ENCODE results near the gene TNFRSF25.

Gene TNFRSF25

DNA sequence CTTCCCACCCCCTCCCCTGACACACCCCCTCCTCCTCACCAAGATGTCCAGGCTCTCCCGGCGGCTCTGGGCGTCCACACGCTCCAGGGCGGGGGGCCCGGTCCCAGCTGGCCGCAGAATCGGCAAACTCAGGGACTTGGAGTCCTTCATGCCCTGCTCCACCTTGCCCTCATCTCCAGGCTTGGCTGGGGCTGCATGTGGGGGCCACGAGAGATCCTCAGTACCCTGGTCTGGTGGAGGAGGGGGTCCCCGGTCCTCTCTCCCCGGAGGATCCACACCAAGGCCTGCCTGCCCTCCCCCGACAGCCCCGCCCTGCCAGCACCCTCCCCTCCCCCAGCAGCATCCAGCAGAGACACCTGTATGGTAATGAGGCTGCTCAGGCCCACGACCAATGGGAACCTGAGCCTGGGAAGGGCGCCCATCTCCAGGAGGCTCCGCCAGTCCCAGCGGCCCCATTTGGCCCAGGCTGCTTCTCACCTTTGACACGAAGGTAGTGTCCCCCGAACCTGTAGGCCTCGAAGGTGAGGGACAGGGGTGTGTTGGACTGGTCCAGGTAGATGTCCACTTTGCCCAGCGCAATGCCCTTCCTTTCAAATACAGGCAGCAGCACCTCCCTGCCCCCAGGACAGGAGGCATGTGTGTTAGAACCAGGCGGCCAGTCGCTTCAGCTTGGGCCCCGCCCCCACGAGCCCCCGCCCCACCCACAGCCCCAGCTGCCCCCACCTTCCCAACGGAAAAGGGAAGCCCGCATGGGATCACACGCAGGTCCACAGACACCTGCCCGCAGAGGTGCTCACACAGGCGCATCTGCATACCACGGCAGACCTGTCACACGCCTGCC is 8.2 kb upstream of the TNFRSF25 start:
- in situ Hi-C loops (cut with HindIII; ENCODE audit: low sequenced_read_pairs), result no loop called here
- no peak for DNase-seq (ENCODE audit: low read depth, low spot score)

DNA sequence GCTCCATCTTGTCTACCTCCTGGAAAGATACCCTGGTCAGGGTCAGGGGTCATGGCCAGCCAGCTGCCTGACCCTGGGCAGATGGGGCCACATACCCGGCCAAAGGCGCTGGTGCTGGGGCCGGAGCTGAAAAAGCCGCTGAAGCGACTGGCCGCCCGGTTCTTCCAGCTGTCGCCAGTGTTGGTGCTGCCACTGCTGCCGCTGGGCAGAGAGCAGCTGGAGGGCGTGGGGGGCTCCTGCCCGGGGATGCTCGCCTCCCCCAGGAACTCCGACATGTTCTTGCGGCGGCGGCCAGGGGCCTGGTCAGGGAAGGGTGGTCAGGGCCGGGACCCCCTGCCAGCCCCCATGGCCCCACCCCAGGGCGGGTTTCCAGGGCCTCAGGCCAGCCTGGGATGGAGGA is 7.2 kb upstream of the TNFRSF25 start:
- DNase-seq (ENCODE audit: low read depth, low spot score), result no peak
- H3K4me3 ChIP-seq (ENCODE audit: low read depth, low read length), result no peak overlapping the region
- TF ChIP-seq, protein P1, sequence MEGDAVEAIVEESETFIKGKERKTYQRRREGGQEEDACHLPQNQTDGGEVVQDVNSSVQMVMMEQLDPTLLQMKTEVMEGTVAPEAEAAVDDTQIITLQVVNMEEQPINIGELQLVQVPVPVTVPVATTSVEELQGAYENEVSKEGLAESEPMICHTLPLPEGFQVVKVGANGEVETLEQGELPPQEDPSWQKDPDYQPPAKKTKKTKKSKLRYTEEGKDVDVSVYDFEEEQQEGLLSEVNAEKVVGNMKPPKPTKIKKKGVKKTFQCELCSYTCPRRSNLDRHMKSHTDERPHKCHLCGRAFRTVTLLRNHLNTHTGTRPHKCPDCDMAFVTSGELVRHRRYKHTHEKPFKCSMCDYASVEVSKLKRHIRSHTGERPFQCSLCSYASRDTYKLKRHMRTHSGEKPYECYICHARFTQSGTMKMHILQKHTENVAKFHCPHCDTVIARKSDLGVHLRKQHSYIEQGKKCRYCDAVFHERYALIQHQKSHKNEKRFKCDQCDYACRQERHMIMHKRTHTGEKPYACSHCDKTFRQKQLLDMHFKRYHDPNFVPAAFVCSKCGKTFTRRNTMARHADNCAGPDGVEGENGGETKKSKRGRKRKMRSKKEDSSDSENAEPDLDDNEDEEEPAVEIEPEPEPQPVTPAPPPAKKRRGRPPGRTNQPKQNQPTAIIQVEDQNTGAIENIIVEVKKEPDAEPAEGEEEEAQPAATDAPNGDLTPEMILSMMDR (IDR thresholded peaks at IDR 0.05; ENCODE audit: low read depth, low read length), result no peak
- in situ Hi-C loops (cut with HindIII; ENCODE audit: low sequenced_read_pairs), result no loop called here

More for the DNA sequence above, 8.2 kb upstream of the TNFRSF25 start:
- no peak overlapping the region for H3K4me3 ChIP-seq (ENCODE audit: low read depth, low read length)
- TF ChIP-seq, protein P1 (IDR thresholded peaks at IDR 0.05; ENCODE audit: low read depth, low read length), result no peak

DNA sequence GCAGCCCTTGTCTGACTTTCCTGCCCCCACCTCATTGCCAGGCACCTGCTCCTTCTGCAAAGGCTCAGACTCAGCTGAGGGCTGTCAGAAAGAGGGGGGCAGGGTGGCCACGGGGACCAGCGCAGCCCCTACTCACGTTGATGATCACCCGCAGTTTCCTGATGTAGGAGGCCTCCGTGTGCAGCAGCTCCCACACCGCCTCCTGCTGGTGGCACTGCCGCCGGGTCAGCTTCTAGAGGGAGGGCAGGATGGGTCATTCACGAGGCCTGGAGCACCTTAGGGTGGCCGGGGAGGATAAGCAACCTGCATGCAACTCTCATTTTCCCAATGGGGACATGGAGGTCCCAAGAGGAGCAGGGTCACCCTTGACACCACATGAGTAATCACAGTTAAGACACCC is 6.4 kb upstream of the TNFRSF25 start:
- in situ Hi-C loops (cut with HindIII; ENCODE audit: low sequenced_read_pairs), result no loop called here
- H3K4me3 ChIP-seq (ENCODE audit: low read depth, low read length), result no peak overlapping the region
- TF ChIP-seq, protein P1 (IDR thresholded peaks at IDR 0.05; ENCODE audit: low read depth, low read length), result peak; percentile 49
- no peak for DNase-seq (ENCODE audit: low read depth, low spot score)

DNA sequence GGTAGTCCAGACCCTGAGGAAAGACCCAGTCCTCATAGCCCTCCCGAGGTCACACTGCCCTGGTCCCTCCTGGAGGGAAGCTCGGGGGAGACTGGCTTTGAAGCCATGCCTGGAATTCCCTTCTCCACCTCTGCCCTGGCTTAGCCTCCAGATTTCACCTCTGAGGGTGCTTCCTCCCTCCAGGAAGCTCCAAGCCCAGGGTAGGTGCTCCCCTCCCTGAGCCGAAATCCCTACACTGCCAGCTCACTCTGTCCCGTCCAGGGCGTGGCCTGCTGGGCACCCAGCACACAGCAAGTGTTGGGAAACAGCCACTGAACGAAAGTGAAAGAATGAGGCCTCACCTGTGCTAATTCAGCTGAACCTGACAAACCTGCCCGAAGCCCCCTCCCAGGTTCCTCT is 6.0 kb upstream of the TNFRSF25 start:
- TF ChIP-seq, protein P1 (IDR thresholded peaks at IDR 0.05; ENCODE audit: low read depth, low read length), result no peak
- in situ Hi-C loops (cut with HindIII; ENCODE audit: low sequenced_read_pairs), result no loop called here
- H3K4me3 ChIP-seq (ENCODE audit: low read depth, low read length), result no peak overlapping the region
- DNase-seq (ENCODE audit: low read depth, low spot score), result no peak

DNA sequence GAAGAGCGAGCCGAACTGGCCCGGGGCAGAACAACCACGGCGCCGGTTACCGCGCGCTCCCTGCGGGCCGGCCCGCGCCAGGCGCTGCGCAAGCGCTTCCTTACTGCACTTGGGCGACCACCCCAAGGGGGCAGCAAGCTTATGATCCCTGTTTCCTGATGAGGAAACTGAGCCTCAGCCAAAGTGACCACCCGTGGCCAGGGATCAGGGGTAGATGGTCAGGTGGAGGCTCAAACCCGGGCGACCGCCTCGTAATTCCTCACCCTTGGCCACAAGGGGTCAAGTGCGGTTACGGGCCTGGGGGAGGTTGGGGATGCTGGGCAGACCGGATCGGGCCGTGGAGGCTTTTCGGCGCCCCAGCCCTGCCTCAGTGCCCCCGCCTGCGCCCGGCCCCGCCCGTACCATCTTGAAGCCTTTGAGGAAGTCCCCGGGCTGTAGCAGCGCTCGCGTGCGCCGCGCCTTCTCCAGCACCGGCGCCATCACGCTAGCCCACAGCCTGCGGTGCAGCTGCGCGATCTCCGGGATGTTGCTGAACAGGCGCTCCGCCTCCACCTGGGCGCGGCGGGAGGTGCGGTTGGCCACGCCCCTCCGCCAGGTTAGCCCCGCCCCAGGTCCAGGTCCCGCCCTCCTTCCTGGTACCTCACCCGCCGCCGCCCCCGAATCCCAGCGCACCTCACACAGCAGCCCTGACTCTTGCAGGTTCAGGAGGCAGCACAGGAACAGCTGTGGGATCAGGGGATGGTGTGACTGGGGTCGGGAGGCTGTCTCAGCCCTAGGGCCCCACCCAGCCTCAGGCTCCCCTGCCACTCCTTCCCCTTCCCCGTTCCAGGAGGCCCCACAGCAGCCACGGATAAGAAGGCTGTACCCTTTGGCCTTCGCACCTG is 5.4 kb upstream of the TNFRSF25 start:
- no peak overlapping the region for H3K4me3 ChIP-seq (ENCODE audit: low read depth, low read length)
- no peak for DNase-seq (ENCODE audit: low read depth, low spot score)
- TF ChIP-seq, protein P1 (IDR thresholded peaks at IDR 0.05; ENCODE audit: low read depth, low read length), result no peak
- in situ Hi-C loops (cut with HindIII; ENCODE audit: low sequenced_read_pairs), result no loop called here

DNA sequence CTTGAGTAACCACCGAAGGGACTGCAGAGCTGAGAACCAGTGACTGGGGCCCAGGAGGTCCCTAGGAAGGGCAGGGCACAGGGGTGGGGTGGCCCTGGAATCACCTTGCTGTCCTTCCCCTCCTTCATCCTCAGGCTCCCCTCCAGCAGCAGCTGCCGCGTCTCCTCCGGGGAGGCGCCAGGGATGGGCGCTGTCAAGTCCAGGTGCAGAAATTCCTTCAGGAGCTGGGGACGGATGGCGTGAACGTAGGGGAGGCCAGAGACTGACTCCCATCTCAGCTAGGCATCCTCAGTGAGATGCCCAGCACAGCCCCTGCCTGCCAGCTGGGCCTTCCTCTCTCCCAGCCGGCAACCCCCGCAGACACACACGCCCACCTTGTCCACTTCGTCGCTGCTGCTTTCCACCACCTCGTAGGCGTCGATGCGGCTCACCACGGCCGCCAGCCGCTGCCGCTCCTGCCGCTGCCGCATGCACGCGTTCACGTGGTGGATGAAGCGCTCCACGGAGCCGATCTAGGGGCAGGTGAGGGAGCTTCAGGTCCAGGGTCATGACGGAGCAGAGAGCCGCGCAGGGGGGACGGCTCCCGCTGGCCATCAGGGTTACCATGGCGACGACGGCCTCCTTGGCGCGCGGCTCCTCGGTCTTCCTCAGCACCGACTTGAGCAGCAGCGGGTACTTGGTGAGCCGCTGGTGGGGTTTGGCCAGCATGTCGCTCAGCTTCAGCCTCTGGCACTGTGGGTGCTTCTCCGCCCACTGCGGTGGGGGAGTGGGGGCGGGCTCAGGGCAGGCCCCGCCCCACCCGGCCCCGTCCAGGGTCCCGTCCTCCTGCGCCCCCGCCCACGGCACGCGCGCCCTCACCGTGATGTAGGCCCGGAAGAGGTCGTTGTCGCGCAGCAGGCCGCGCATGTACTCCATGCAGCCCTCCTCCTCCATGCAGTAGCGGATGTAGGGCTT is 4.4 kb upstream of the TNFRSF25 start:
- in situ Hi-C loops (cut with HindIII; ENCODE audit: low sequenced_read_pairs), result no loop called here
- TF ChIP-seq, protein P1 (IDR thresholded peaks at IDR 0.05; ENCODE audit: low read depth, low read length), result no peak
- no peak overlapping the region for H3K4me3 ChIP-seq (ENCODE audit: low read depth, low read length)
- no peak for DNase-seq (ENCODE audit: low read depth, low spot score)

Data from astrocyte of the spinal cord (primary cell).